OCI-LY3 (cell line): Measurements from ENCODE around the gene FFAR2.

ENCODE experiments used
- H2AFZ ChIP-seq: fragments of 200-600, 300-600 bp; shearing (Covaris generic); 2 replicates; pipeline ENCODE4 v1.6.0; 2014; ENCODE audit warnings: antibody characterized with exemption, low read depth, low read length
- H3K27ac ChIP-seq: fragments of 200-600, 300-600 bp; sonication (generic); 2 replicates; pipeline ENCODE4 v1.5.1; 2014; ENCODE audit warnings: mild to moderate bottlenecking, low read length, moderate library complexity, mixed read lengths
- H3K27me3 ChIP-seq: fragments of 200-600, 300-600 bp; sonication (generic); 2 replicates; pipeline ENCODE4 v1.6.1; 2014; ENCODE audit warnings: low read depth, low read length, mixed read lengths
- H3K36me3 ChIP-seq: fragments of 200-600, 300-600 bp; sonication (generic); replicated peaks from 2 replicates; pipeline ENCODE3; 2014; ENCODE audit warnings: low read depth, low read length, mixed read lengths
- H3K4me1 ChIP-seq: fragments of 300-600, 200-600 bp; sonication (generic); 2 replicates; pipeline ENCODE4 v1.6.1; 2014; ENCODE audit warnings: low read length, mixed read lengths
- H3K4me2 ChIP-seq: fragments of 200-600, 300-600 bp; sonication (generic); 2 replicates; pipeline ENCODE4 v1.6.1; 2014; ENCODE audit warnings: low read length, mixed read lengths
- H3K4me3 ChIP-seq: fragments of 300-600, 200-600 bp; sonication (generic); 2 replicates; pipeline ENCODE4 v1.5.1; 2014; ENCODE audit warnings: antibody characterized with exemption, mild to moderate bottlenecking, low read length, moderate library complexity
- H3K79me2 ChIP-seq: fragments of 300-600, 200-600 bp; shearing (Covaris generic); 2 replicates; pipeline ENCODE4 v1.6.1; 2014; ENCODE audit warnings: mild to moderate bottlenecking, low read length, mixed read lengths
- H3K9ac ChIP-seq: fragments of 300-600, 200-600 bp; shearing (Covaris generic); 2 replicates; pipeline ENCODE4 v1.6.0; 2014; ENCODE audit warnings: mild to moderate bottlenecking, low read length, moderate library complexity
- H3K9me3 ChIP-seq: fragments of 200-600, 300-600 bp; shearing (Covaris generic); 2 replicates; pipeline ENCODE4 v1.6.1; 2014; ENCODE audit warnings: low read length, mixed read lengths; ENCODE audit not compliant: insufficient read depth
- H4K20me1 ChIP-seq: fragments of 200-600, 300-600 bp; sonication (generic); 2 replicates; pipeline ENCODE4 v1.6.1; 2016; ENCODE audit warnings: low read length, mixed read lengths; ENCODE audit not compliant: insufficient read depth
- CTCF ChIP-seq: fragments of 200-600, 300-600 bp; sonication (generic); IDR thresholded peaks from 2 replicates; pipeline ENCODE4 v1.5.1; 2014; ENCODE audit warnings: antibody characterized with exemption, low read length, low read depth
- EZH2phosphoT487 ChIP-seq: fragments of 200-600 bp; shearing (Covaris generic); IDR thresholded peaks from 2 replicates; pipeline ENCODE4 v1.6.1; 2018; ENCODE audit warnings: antibody characterized with exemption, mixed run types, low read depth

Gene FFAR2

DNA sequence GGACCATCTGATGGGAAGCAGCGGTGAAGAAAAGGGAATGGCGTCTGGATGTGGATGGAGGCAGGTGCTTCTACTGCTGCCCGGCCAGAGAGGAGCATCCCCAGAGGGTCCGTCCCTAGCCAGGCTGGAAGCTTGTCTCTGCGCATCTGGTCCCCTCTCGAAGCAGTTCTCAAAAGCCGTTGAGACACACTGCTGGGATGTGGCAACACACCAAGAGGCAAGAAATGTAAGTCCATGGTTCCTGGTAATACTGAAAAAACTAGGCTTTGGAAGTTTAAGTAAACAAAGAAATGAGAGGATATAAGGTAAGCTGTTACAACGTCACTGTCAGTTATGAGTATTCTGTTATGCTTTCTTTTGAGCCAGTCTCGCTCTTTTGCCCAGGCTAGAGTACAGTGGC lies 15.1 kb upstream of the FFAR2 start:
- no peaks in the 10 kb centered on the region for H3K36me3 ChIP-seq
- no peaks in the 10 kb centered on the region for H4K20me1 ChIP-seq
- H2AFZ ChIP-seq = no peak overlapping the region
- H3K4me2 ChIP-seq = no peak overlapping the region
- H3K4me1 ChIP-seq = peaks cover 14% of the 10 kb centered on the region
- no peak overlapping the region for H3K9ac ChIP-seq
- H3K79me2 ChIP-seq = no peaks in the 10 kb centered on the region
- H3K4me3 ChIP-seq = no peak overlapping the region
- TF ChIP-seq EZH2phosphoT487 (no peak), CTCF (no peak)
- H3K27ac ChIP-seq = no peak overlapping the region
- H3K27me3 ChIP-seq = peaks cover 85% of the 10 kb centered on the region
- H3K9me3 ChIP-seq = 0 out of 2 replicates have a peak, but pooled peaks cover 3% of the 10 kb centered on the region

GRCh38 chr19:35433448-35433847 lies 14.6 kb upstream of the FFAR2 start:
- peaks cover 89% of the 10 kb centered on the region for H3K27me3 ChIP-seq
- H3K36me3 ChIP-seq = no peaks in the 10 kb centered on the region
- no peak overlapping the region for H3K4me2 ChIP-seq
- H3K27ac ChIP-seq = no peak overlapping the region
- no peak overlapping the region for H3K9ac ChIP-seq
- no peaks in the 10 kb centered on the region for H4K20me1 ChIP-seq
- TF ChIP-seq CTCF = no peak
- TF ChIP-seq EZH2phosphoT487 = no peak
- 0 out of 2 replicates have a peak, but pooled peaks cover 3% of the 10 kb centered on the region for H3K9me3 ChIP-seq
- no peak overlapping the region for H3K4me3 ChIP-seq
- H3K79me2 ChIP-seq = no peaks in the 10 kb centered on the region
- no peak overlapping the region for H2AFZ ChIP-seq
- H3K4me1 ChIP-seq = peaks cover 14% of the 10 kb centered on the region

DNA sequence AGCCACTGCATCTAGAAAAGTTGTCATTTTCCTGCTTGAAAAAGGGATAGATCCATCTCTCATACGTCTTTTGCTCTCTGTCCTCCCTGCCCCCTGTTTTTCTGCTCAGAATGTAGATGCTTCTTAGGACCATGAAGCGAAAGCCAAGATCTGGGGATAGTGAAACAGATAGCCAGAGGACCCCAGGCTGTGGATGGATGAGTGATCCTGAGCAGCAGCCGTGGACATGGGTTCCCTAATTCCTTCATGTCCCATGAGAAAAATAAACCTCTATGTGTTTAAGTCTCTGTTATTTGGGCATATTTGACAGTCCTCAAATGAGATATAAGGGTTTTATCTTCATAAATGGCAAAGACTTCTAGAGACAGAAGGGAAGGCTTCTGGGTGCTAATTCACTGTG lies 12.2 kb upstream of the FFAR2 start:
- Histone ChIP-seq H3K27ac (no peak overlapping the region), H4K20me1 (no peaks in the 10 kb centered on the region), H3K36me3 (no peaks in the 10 kb centered on the region), H3K9ac (no peak overlapping the region), H2AFZ (no peak overlapping the region), H3K9me3 (no peaks in the 10 kb centered on the region), H3K27me3 (peaks cover 88% of the 10 kb centered on the region), H3K79me2 (no peaks in the 10 kb centered on the region), H3K4me3 (peak overlapping the region; percentile 64), H3K4me2 (peak overlapping the region; percentile 81), H3K4me1 (peaks cover 14% of the 10 kb centered on the region)
- TF ChIP-seq CTCF = no peak

GRCh38 chr19:35436477-35437405 lies 11.3 kb upstream of the FFAR2 start:
- H3K4me1 ChIP-seq = peaks cover 17% of the 10 kb centered on the region
- H3K9ac ChIP-seq = no peak overlapping the region; the same call in 1 of the 2 replicates
- H2AFZ ChIP-seq = peak overlapping the region; percentile 37; the same call in 1 of the 2 replicates
- no peaks in the 10 kb centered on the region for H3K9me3 ChIP-seq
- no peaks in the 10 kb centered on the region for H3K36me3 ChIP-seq
- no peak for TF ChIP-seq EZH2phosphoT487
- TF ChIP-seq CTCF = no peak
- H3K27ac ChIP-seq = no peak overlapping the region
- no peaks in the 10 kb centered on the region for H4K20me1 ChIP-seq
- H3K79me2 ChIP-seq = no peaks in the 10 kb centered on the region
- peaks cover 89% of the 10 kb centered on the region for H3K27me3 ChIP-seq
- H3K4me3 ChIP-seq = peak overlapping the region; percentile 64
- peak overlapping the region; percentile 81 for H3K4me2 ChIP-seq
